MM.1S (cell line): ENCODE data around the gene SCNN1G.
"Not testable (repeated sequence)": the region's sequence is repeated elsewhere in the genome, so short reads cannot be mapped to it uniquely, and the experiment has no call there.

Experiments
- DNase-seq: peaks from one replicate; pipeline ENCODE4 v3.0.0-alpha.2; 2015
- H2AFZ ChIP-seq: fragments of 300-600 bp; sonication (generic); 2 replicates; pipeline ENCODE4 v1.6.0; 2016; ENCODE audit warnings: antibody characterized with exemption, low read length
- H3F3A ChIP-seq: fragments of 300-600 bp; sonication (generic); 2 replicates; pipeline ENCODE4 v1.6.1; 2016; ENCODE audit warnings: mild to moderate bottlenecking, antibody characterized with exemption, low read length, moderate library complexity, mixed read lengths; ENCODE audit not compliant: insufficient read depth
- H3K27ac ChIP-seq: fragments of 300-600 bp; sonication (generic); 2 replicates; pipeline ENCODE4 v1.5.1; 2016; ENCODE audit warnings: mild to moderate bottlenecking, low read length
- H3K27me3 ChIP-seq: fragments of 300-600 bp; sonication (generic); replicated peaks from 2 replicates; pipeline ENCODE4 v1.6.0; 2016; ENCODE audit warnings: low read length; ENCODE audit not compliant: insufficient read depth
- H3K36me3 ChIP-seq: fragments of 300-600 bp; sonication (generic); replicated peaks from 2 replicates; pipeline ENCODE4 v1.6.1; 2016; ENCODE audit warnings: mild to moderate bottlenecking, low read length, mixed read lengths; ENCODE audit not compliant: insufficient read depth
- H3K4me1 ChIP-seq: fragments of 300-600 bp; sonication (generic); 2 replicates; pipeline ENCODE4 v1.6.1; 2016; ENCODE audit warnings: low read length, mixed read lengths
- H3K4me2 ChIP-seq: fragments of 300-600 bp; sonication (generic); 2 replicates; pipeline ENCODE4 v1.6.0; 2016; ENCODE audit warnings: low read depth, low read length
- H3K4me3 ChIP-seq: fragments of 300-600 bp; sonication (generic); 2 replicates; pipeline ENCODE4 v1.5.1; 2016; ENCODE audit warnings: low read length, mixed read lengths
- H3K79me2 ChIP-seq: fragments of 300-600 bp; sonication (generic); 2 replicates; pipeline ENCODE4 v1.6.1; 2016; ENCODE audit warnings: mixed run types, low read length, mixed read lengths
- H3K9ac ChIP-seq: fragments of 300-600 bp; sonication (generic); 2 replicates; pipeline ENCODE4 v1.6.1; 2016; ENCODE audit warnings: low read length, mixed read lengths
- H3K9me2 ChIP-seq: fragments of 300-600 bp; sonication (generic); replicated peaks from 2 replicates; pipeline ENCODE4 v1.6.1; 2016; ENCODE audit warnings: mild to moderate bottlenecking, low read length, mixed read lengths; ENCODE audit not compliant: insufficient read depth
- H3K9me3 ChIP-seq: fragments of 300-600 bp; sonication (generic); replicated peaks from 2 replicates; pipeline ENCODE4 v1.6.1; 2016; ENCODE audit warnings: mild to moderate bottlenecking, low read length, mixed read lengths; ENCODE audit not compliant: insufficient read depth
- H4K20me1 ChIP-seq: fragments of 300-600 bp; sonication (generic); 2 replicates; pipeline ENCODE4 v1.6.1; 2016; ENCODE audit warnings: mild to moderate bottlenecking, low read length, moderate library complexity, mixed read lengths; ENCODE audit not compliant: insufficient read depth
- CTCF ChIP-seq: fragments of 300-600 bp; sonication (generic); IDR thresholded peaks from 2 replicates; pipeline ENCODE4 v1.5.1; 2016; ENCODE audit warnings: antibody characterized with exemption, low read length, mixed read lengths
- EZH2 ChIP-seq: fragments of 300-600 bp; sonication (generic); optimal IDR thresholded peaks from 2 replicates; pipeline ENCODE3; 2017; ENCODE audit warnings: low read depth, mild to moderate bottlenecking, antibody characterized with exemption, low read length, mixed read lengths
- EZH2phosphoT487 ChIP-seq: fragments of 300-600 bp; sonication (generic); IDR thresholded peaks from 2 replicates; pipeline ENCODE4 v1.6.1; 2018; ENCODE audit warnings: antibody characterized with exemption, low read length

The SCNN1G gene

DNA sequence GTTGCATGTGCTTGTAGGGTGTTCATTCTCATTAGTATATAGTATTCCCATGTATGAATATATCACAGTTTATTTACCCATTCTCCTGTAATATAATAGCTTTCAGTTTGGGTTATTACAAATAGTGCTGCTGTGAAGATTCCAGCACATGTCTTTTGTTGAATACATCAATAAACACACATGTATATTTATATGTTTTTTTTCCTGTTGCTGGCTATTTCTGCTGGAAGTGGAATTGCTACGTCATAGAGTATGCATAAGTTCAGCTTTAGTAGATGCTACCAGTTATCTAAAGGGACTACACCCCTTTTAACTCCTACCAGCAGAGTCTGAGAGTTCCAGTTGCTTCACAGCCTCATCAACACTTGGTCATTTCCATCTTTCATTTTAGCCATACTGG is 67.3 kb downstream of the SCNN1G start:
- Histone ChIP-seq H3K27me3 (no peaks in the 10 kb centered on the region), H4K20me1 (no peaks in the 10 kb centered on the region), H3K79me2 (no peaks in the 10 kb centered on the region), H3F3A (no peaks in the 10 kb centered on the region), H3K9me2 (no peaks in the 10 kb centered on the region), H3K4me1 (no peaks in the 10 kb centered on the region), H3K4me2 (no peak overlapping the region), H3K9me3 (no peaks in the 10 kb centered on the region), H3K36me3 (no peaks in the 10 kb centered on the region), H3K4me3 (no peak overlapping the region), H2AFZ (no peak overlapping the region), H3K27ac (no peak overlapping the region), H3K9ac (no peak overlapping the region)
- TF ChIP-seq EZH2phosphoT487 = no peak
- TF ChIP-seq EZH2 = no peak
- TF ChIP-seq CTCF = no peak
- no peak for DNase-seq

DNA sequence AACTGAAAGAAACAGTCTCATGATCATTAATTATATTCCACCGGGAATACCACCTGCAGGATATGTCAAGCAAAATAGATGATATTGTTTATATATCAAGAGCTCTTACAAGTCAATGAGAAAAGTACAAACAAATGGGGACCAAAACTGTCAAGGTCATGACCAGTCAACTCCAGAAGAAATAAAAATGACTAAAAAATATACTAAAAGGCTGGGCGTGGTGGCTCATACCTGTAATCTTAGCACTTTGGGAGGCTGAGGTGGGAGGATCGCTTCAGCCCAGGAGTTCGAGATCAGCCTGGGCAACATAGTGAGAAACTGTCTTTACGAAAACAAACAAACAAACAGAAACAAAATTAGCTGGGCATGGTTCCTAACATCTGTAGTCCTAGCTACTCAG is 69.8 kb downstream of the SCNN1G start:
- Histone ChIP-seq H3K27ac (no peak overlapping the region), H3K9me2 (no peaks in the 10 kb centered on the region), H3K4me2 (no peak overlapping the region), H3F3A (no peaks in the 10 kb centered on the region), H3K9ac (no peak overlapping the region), H2AFZ (no peak overlapping the region), H3K4me3 (no peak overlapping the region), H3K27me3 (no peaks in the 10 kb centered on the region), H3K36me3 (no peaks in the 10 kb centered on the region), H4K20me1 (no peaks in the 10 kb centered on the region), H3K4me1 (no peaks in the 10 kb centered on the region), H3K79me2 (no peaks in the 10 kb centered on the region), H3K9me3 (no peaks in the 10 kb centered on the region)
- no peak for TF ChIP-seq EZH2
- DNase-seq = no peak

DNA sequence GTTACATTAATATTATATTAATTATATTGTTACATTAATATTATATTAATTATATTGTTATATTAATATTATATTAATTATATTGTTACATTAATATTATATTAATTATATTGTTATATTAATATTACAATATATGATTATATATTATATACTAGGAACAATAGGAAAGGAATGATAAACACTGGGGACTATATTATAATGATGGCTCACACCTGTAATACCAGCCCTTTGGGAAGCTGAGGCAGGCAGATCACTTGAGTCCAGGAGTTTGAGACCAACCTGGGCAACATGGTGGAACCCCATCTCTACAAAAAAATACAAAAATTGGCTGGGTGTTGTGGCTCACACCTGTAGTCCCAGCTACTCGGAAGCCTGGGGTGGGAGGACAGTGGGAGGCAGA is 71.1 kb downstream of the SCNN1G start:
- not testable (repeated sequence) for H3K27ac ChIP-seq, H3F3A ChIP-seq

GRCh38 chr16:23254338-23254737 is 71.8 kb downstream of the SCNN1G start:
- Histone ChIP-seq H3K9me3 (no peaks in the 10 kb centered on the region), H3K4me1 (no peaks in the 10 kb centered on the region), H3K4me2 (no peak overlapping the region), H3K36me3 (no peaks in the 10 kb centered on the region), H2AFZ (no peak overlapping the region), H3F3A (no peaks in the 10 kb centered on the region), H3K79me2 (no peaks in the 10 kb centered on the region), H3K9me2 (no peaks in the 10 kb centered on the region), H3K27ac (no peak overlapping the region), H4K20me1 (no peaks in the 10 kb centered on the region), H3K4me3 (no peak overlapping the region), H3K27me3 (no peaks in the 10 kb centered on the region), H3K9ac (no peak overlapping the region)
- DNase-seq = no peak
- TF ChIP-seq CTCF = no peak

More for the DNA sequence above, 71.1 kb downstream of the SCNN1G start:
- H3K9me3 ChIP-seq, H3K9me2 ChIP-seq, H3K4me2 ChIP-seq, H3K36me3 ChIP-seq, H3K79me2 ChIP-seq, H4K20me1 ChIP-seq, H3K4me1 ChIP-seq, H3K9ac ChIP-seq, H2AFZ ChIP-seq, H3K27me3 ChIP-seq, DNase-seq, H3K4me3 ChIP-seq: not testable (repeated sequence)
